NCI-H2107 (cell line): Measurements from ENCODE around the gene AZU1.
A peak's percentile ranks its signal among the peaks of the same experiment; 100 is the strongest.

Experiments used
- DNase-seq: peaks from one replicate; lab custom pipeline; 2025; lab: John Stamatoyannopoulos, UW

AZU1 gene

GRCh38 chr19:855566-856120, 28.0 kb downstream of the AZU1 start:
- DNase-seq = no peak

- no peak for DNase-seq
These were observed 30.6 kb downstream of the AZU1 start for GRCh38 chr19:858284-858683.

- no peak for DNase-seq
These were observed 31.5 kb downstream of the AZU1 start, which contains the start of gene CFD for GRCh38 chr19:858868-859843. TSS of gene CFD (plus strand) at chr19:859664. CDS start at chr19:859690, 26 bp downstream.

- DNase-seq = no peak
These were observed 33.6 kb downstream of the AZU1 start for GRCh38 chr19:861141-861755.

- DNase-seq = peak; percentile 38
These were observed 34.3 kb downstream of the AZU1 start for GRCh38 chr19:861756-862580.

- no peak for DNase-seq
These were observed 35.1 kb downstream of the AZU1 start for GRCh38 chr19:862581-863314.

- DNase-seq = no peak
These were observed 35.6 kb downstream of the AZU1 start for GRCh38 chr19:863315-863620.

GRCh38 chr19:866769-867300, 39.2 kb downstream of the AZU1 start:
- no peak for DNase-seq

GRCh38 chr19:867301-867793, 39.7 kb downstream of the AZU1 start:
- DNase-seq = no peak

- no peak for DNase-seq
These were observed 40.3 kb downstream of the AZU1 start for GRCh38 chr19:867855-868457.

GRCh38 chr19:868458-869244, 41.0 kb downstream of the AZU1 start:
- DNase-seq = no peak

GRCh38 chr19:869245-870177, 41.9 kb downstream of the AZU1 start:
- DNase-seq = no peak

- no peak for DNase-seq
These were observed 42.7 kb downstream of the AZU1 start for GRCh38 chr19:870314-870713.

- DNase-seq = no peak
These were observed 43.3 kb downstream of the AZU1 start for GRCh38 chr19:870963-871401.

- no peak for DNase-seq
These were observed 44.0 kb downstream of the AZU1 start for GRCh38 chr19:871446-872265.

- no peak for DNase-seq
These were observed 44.8 kb downstream of the AZU1 start for GRCh38 chr19:872266-872951.

- DNase-seq = no peak
These were observed 45.4 kb downstream of the AZU1 start for GRCh38 chr19:873084-873483.
